Measurements from ENCODE around the gene LRRC15.

LRRC15 gene

GRCh38 chr3:194329583-194329965 lies 40.0 kb downstream of the LRRC15 start:
- no peak for DNase-seq

GRCh38 chr3:194328942-194329582 lies 40.5 kb downstream of the LRRC15 start:
- no peak for DNase-seq

DNA sequence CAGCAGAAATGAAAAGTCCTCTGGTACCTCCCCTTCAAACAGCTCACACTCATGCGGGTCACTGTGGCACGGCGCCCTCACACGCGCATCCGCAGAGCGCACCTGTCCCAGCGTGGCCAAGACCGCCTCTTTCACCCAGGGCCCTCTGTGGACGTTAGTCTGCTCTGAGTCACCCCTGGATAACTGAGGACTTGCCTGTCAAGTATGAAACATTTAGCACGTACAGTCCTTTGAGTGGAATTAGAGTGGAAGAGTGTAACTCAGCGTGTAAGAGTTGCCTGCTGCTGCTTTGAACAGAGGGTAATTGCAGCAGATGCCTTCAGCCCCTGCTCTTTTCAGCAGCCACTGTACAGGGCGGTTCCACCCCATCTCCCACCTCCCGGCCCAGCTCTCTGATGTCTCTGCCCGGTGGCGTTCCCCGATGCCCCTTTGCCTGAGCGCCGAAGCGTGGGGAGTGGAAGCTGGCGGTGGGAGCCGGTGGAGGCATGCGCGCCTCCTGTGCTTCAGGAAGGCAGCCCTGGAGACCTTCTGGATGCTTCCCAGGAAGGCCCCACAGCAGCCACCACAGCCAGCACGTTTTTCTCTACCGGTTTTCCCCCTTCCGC lies 41.4 kb downstream of the LRRC15 start:
- DNase-seq, result no peak

DNA sequence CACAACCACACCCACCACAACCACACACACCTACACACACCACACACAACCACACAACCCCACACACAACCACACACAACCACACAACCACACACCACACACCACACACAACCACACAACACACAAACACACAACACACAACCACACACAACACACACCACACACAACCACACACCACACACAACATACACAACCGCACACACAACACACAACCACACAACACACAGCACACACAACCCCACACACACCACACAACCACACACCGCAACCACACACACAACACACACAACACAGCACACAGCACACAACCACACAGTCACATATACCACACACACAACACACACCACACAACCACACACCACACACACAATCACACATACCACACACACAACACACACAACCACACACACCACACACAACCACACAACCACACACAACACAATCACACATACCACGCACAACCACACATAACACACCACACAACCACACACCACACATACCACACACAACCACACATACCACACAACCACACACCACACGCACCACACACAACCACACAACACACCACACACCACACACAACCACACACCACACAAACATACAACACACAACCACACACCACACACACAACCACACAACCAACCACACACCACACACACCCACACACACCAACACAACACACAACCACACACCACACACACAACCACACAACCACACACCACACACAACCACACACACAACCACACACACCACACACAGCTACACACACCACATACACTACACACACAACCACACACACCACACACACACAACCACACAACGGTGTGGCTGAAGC lies 42.1 kb downstream of the LRRC15 start:
- DNase-seq, result no peak

GRCh38 chr3:194326968-194327217 lies 42.6 kb downstream of the LRRC15 start:
- DNase-seq, result no peak

GRCh38 chr3:194326192-194326967 lies 43.2 kb downstream of the LRRC15 start:
- DNase-seq, result no peak

DNA sequence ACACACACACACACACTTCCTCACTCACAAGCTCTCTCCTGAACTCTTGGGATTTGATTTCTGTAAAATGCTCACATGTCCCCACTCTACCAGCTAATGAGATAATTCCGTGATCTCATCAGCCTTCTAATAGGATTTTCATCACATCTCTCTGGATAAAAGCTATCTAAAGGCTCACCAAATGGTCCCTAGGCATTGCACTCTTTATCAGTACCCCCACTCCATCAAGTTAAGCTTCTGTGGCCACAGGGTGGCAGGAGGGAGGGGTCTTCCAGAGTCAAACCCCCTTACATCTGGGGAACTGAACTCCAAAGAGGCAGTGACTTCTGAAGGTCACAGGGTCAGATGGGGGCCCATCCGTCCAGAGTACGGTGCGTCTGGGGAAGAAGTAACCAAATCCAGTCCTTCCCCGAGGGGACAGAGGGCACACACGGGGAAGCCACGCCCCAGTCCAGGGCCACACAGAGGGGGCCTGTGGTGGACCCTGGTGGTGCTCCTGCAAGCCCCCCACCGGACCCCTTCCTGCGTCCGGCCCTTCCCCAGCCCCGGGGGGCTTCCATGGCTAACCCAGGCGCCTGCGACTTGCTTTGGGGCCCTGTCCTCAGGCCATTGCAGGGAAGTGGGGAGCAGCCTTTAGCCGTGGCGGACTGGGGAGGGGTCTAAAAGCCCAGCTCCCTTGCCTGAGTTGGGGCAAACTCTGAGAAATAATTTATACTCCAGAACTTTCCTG lies 44.0 kb downstream of the LRRC15 start:
- no peak for DNase-seq

GRCh38 chr3:194324823-194325327 lies 44.7 kb downstream of the LRRC15 start:
- no peak for DNase-seq

GRCh38 chr3:194323785-194324735 lies 45.5 kb downstream of the LRRC15 start:
- DNase-seq, result no peak

GRCh38 chr3:194322678-194323211 lies 46.8 kb downstream of the LRRC15 start:
- no peak for DNase-seq

DNA sequence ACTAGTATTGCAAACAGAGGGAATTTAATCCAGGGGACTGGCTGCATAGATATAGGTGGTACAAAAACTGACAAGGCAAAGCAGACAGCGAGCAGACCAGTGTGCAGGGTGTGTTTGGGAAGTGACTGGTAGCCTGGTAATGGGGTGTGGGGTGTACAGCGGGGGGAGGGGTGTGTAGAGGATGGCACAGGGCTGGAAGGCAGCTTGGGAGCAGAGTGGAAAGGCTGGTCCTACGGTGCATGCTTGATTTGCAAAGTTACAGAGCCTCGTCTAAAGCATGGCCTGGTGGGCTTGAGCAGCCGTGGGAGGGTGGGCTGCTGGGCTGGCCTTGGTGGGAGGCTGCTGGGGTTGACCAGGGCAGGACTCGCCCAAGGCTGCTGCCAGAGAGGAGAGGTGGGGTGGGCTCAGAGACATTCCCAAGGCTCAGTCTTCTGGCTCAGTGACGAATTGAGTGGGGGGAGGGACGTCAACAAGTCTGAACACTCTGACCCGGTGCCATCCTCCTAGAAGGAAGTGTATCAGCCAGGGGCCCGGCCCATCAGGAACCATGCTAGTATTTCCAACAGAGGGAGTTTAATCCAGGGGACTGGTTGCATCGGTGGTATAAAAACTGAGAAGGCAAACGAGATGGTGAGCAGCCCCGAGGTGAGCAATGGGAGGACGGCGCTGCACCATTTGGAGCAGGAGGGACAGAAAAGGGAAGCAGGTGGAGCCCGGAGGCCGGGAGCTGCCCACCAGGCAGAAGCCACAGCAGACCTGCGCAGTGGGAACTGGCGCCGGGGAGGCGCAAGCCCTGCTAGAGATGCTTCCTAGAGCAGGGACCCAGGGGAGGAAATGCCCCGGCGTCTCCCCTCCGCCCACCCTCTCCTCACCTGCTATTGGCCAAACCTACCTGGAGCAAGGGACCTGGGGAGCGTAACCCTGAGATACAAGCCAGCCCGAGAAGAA lies 47.6 kb downstream of the LRRC15 start:
- no peak for DNase-seq

- no peak for DNase-seq
These were observed 48.7 kb downstream of the LRRC15 start for GRCh38 chr3:194320744-194321243.

DNA sequence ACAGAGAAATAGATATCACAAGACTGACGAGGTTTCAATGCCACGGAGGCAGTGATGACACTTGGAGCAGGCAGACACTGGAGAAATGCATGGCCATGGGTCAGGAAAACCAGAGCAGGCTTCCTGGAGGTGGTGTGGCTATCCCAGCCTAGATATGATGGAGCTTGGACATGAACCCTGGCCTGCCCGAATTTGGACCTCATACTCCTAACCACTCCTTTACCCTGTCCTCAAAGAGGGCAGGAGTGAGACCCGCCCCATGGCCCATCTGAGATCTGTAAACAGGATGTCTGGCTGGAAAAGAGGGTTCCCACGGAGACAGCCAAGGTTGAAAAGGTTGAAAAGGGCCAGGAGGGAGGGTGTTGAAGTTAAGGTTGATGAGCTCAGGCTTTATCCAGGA lies 49.4 kb downstream of the LRRC15 start:
- DNase-seq, result no peak

DNA sequence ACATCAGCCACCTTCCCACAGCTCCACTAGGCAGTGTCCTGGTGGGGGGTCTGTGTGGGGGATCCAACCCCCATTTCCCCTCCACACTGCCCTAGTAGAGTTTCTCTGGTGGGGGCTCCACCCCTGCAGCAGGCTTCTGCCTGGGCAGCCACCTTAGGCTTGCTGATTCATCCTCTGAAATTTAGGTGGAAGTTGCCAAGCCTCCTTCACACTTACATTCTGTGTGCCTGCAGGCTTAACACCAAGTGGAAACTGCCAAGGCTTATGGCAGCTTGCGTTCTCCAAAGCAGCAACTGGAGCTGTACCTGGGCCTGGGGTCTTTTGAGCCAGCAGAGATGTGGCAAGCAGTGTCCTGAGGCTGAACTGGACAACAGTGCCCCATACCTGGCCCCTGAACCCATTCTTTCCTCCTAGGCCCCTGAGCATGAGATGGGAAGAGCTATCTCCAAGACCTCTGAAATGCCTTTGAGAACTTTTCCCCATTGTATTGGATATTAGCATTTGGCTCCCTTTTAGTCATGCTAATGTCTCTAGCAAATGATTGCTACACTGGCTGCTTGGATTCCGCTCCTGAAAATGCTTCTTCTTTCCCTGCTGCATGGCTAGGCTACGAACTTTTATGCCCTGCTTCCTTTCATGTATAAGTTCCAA lies 50.9 kb downstream of the LRRC15 start:
- no peak for DNase-seq

DNA sequence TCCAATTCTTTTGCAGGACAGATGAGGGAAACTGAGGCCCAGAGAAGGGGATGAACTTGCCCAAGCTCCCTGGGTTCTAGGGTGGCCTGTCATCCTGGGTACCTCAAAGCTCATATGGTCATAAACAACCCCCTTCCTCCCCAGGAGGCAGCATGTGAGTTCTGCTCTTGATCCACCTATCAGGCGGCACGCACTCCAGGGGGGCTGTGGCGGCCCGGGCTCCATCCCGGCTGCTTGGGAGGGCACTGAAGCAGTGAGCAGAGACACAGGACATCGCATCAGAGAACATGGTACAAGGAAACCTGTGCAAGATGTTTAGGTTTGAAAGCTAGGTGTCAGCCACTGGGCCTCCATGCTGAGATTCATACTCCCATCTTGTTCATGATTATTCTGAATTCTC lies 52.6 kb downstream of the LRRC15 start:
- DNase-seq, result no peak

DNA sequence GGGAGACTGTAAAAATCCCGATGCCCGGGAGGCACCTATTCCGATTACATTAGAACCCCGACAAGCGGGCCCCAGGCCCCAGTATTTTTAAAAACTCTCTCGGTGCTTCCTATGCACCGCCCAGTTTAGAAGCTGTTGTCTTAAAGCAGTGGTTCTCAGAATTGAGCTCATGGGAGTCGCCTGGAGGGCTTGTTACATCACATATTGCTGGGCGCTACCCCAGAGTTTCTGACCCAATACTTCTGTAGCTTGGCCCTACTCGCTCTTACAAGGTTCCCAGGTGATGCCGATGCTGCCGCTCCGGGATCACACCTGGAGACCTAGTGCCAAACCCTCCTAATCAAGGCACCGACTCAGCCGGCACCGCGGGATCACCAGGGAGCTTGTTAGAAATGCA lies 53.6 kb downstream of the LRRC15 start:
- no peak for DNase-seq

DNA sequence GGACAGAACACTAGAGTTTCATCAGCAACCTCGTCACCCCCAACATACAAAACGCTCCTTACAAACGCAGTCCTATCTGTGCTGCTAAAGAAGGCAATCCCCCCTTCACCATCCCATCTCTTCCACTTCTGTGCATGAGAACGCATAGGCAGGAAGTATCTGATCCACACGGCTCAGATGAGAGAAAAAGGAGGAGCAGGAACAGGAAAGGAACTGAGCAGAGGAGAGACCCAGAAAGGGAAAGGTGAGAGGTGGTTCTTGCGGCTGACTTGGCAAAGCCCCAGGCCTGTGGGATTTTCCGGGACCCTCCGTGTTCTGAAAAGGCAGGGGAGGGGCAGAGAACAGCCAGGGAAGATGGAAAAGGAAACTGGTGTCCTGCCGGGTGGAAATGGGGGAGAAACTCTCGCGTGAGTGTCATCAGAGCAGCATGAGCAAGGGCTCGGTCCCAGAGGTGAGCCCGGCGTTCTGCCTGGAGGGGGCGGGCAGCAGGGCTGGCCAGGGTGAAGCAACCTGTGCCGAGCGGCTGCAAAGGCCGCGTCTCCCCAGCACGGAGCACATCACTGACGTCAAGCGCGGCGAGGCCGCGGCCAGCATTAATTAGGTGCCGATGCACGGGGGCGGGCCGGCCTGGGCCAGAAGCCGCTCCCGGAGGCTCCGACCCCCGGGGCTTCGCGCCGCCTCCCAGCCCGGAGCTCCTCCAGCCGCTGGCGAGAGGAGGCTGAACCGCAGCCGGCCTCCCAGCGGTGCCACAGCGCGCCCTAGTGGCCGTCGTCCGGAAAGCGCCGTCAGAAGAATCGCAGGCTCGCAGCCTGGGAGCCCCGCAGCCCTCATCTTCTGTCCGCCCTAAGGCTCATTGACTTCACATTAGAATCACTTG lies 54.2 kb downstream of the LRRC15 start:
- peak; percentile 24 for DNase-seq

- no peak for DNase-seq
These were observed 55.0 kb downstream of the LRRC15 start for GRCh38 chr3:194314388-194315068.
